Esophagus muscularis mucosa (tissue), 4 donors: ENCODE results near the gene SH3BP1.

ENCODE experiments used
- CTCF ChIP-seq, 3 experiments: fragments of 200-600 bp in 2 of 3; fragments of 450-650 bp in 1 of 3; sonication (generic) in 2 of 3; IDR thresholded peaks; one replicate each; pipeline ENCODE4 v1.5.1; 2017 to 2019; ENCODE audit warnings: antibody characterized with exemption in 3 of 3, mild to moderate bottlenecking in 2 of 3, moderate library complexity in 1 of 3
- EP300 ChIP-seq: sonication (generic); formaldehyde crosslinking; IDR thresholded peaks from one replicate; pipeline ENCODE4 v1.6.1; 2017; ENCODE audit warnings: antibody characterized with exemption
- POLR2A ChIP-seq: fragments of 450-650 bp; IDR thresholded peaks from one replicate; pipeline ENCODE4 v1.6.1; 2017; ENCODE audit warnings: antibody characterized with exemption, moderate library complexity, mild to moderate bottlenecking, low read depth
- POLR2AphosphoS5 ChIP-seq, 2 donors: sonication (generic); formaldehyde crosslinking; IDR thresholded peaks; one replicate each; pipeline ENCODE4 v1.6.1; 2017; ENCODE audit warnings: antibody characterized with exemption in 2 of 2

DNA sequence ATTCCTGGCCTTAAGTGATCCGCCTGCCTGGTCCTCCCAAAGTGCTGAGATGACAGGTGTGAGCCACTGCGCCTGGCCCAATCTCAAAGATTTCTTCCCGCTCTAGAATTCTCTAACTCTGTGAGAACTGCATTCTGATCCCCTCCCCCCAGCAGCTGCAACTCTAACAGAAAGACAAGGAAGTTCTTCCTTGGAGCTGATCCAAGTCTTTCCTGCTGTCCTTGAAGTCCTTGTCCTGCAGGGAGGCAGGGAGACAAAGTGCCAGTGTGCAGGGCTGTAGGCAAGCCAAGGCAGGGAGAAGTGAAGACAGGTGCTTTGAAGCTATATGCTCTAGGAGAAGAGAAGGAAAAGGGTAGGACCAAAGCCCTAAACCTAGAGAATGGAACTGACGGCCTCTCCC is 40.3 kb upstream of the SH3BP1 start:
- no peak for TF ChIP-seq POLR2AphosphoS5 (IDR thresholded peaks at IDR 0.05)
- no peak for TF ChIP-seq CTCF (IDR thresholded peaks at IDR 0.05)
- no peak for TF ChIP-seq POLR2A
- TF ChIP-seq EP300, result no peak
